Effector memory CD4-positive, alpha-beta T cell (primary cell): ENCODE results near the gene SBNO2.

Source experiments
- DNase-seq, 3 donors: peaks; one replicate each; pipeline ENCODE4 v3.0.0-alpha.2; 2020
- H3K27ac ChIP-seq: 2 replicates; pipeline ENCODE4 v1.7.0; 2013; ENCODE audit warnings: mild to moderate bottlenecking, low read length, moderate library complexity; ENCODE audit not compliant: insufficient read depth, poor library complexity, severe bottlenecking
- H3K27me3 ChIP-seq: replicated peaks from 2 replicates; pipeline ENCODE4 v1.7.0; 2013; ENCODE audit warnings: mild to moderate bottlenecking, low read length; ENCODE audit not compliant: insufficient read depth, control insufficient read depth, poor library complexity, severe bottlenecking
- H3K36me3 ChIP-seq: 2 replicates; pipeline ENCODE4 v1.7.0; 2013; ENCODE audit warnings: mild to moderate bottlenecking, low read length, moderate library complexity; ENCODE audit not compliant: control insufficient read depth, insufficient read depth
- H3K4me1 ChIP-seq: 2 replicates; pipeline ENCODE4 v1.7.0; 2013; ENCODE audit warnings: low read length, mild to moderate bottlenecking; ENCODE audit not compliant: control insufficient read depth, insufficient read depth, poor library complexity, severe bottlenecking
- H3K4me3 ChIP-seq: 2 replicates; pipeline ENCODE4 v1.7.0; 2013; ENCODE audit warnings: low read length, low read depth, mild to moderate bottlenecking; ENCODE audit not compliant: insufficient read depth, poor library complexity, severe bottlenecking
- H3K9me3 ChIP-seq: 2 replicates; pipeline ENCODE4 v1.7.0; 2013; ENCODE audit warnings: mild to moderate bottlenecking, low read length, moderate library complexity; ENCODE audit not compliant: control insufficient read depth

Gene SBNO2

DNA sequence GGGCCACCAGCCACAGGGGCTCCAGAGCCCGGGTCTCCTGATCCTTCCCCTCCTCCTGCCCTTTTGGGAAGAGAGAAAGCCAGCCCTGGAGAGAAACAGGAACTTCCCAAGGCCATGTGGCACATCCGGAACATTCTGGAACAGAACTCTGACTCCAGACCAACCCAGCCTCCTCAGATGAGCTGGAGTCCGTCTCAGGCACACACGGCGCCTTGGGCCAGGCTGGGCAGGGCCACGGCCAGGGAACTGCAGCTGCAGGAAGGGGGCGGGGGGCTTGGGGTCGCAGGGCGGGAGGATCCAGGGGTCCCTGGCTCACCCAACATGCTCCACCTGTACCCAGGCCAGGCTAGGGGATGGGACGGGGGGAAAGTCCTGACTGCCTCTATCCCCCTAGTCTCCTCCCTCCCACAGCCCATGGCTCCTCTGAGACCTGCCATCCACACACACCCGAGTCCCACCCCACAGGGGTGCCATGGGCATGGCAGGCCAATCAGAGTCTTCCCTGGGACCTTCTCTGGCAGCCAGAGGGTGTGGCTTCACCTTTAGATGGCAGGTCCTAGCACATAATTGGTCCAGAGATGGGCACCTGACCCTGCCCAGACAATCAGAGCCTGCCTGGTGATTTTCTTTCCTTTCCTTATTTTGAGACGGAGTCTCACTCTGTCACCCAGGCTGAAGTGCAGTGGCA is 22.9 kb downstream of the SBNO2 start:
- Histone ChIP-seq H3K4me1 (no peaks in the 10 kb centered on the region), H3K9me3 (no peaks in the 10 kb centered on the region), H3K4me3 (no peak overlapping the region), H3K27ac (no peak overlapping the region), H3K36me3 (peaks cover 41% of the 10 kb centered on the region), H3K27me3 (no peaks in the 10 kb centered on the region)
- no peak for DNase-seq

DNA sequence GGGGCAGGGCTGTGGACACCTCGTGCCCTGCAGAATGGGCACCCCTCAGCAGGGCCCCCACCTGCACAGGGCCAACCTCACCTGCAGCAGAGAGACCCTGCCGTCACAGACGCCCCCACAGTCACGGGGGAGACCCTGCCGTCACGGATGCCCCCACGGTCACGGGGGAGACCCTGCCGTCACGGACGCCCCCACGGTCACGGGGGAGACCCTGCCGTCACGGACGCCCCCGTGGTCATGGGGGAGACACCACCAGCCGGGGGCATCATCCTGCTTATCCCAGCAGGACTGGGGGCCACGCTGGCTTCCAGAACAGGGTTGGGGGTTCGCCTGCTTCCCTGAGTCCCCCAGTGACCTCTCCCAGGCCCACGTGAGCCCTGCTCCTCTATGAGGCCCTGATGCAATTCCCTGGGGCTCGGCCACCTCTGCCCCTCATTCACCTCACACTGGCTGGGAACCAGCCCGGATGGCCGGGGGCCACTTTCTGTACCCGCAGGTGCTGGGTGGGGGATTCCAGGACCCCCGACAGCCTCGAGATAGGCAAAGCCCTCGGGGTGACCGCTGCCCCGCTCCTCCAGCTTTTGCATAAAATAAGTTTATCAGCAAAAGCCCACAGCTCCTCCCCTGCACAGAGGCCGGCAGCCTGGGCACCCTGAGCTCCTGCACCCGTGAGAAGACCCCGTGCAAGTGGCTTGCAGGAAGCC is 23.6 kb downstream of the SBNO2 start:
- no peaks in the 10 kb centered on the region for H3K4me1 ChIP-seq

DNA sequence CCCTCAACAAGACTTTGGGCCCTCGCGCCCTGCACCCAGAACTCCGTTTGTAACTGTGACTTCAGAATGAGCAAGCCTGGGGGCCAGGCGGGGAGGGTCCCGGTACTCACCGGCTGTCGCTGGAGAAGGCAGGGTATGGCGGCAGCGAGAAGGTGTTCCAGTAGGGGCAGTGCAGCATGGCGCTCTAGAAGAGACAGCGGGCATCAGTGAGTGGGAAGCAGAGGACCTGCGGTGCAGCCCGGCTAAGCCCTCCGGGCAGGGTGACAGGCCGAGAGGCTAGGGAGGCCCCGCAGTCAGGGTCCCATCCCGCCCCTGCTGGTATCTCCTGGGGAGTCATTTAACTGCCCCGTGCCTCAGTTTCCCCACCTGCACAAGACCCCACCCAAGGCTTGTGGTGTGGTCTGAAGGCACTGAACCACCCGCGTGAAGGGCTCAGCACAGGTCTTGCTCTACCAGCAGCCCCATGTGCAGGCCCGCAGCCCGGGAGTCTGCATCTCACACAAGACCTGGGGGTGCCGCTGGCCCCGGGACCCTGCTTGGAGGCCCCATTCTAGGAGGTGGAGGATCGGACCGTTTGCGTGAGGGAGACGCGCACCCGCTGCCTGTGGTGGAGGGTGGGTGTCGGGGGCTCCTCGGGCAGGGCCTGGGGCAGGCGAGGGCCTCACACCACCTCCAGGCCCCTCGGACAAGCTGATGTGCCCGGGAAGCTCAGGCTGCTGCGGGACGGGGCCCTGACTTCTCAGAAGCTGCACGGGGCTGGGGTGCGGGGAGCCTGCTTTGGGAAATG is 24.6 kb downstream of the SBNO2 start:
- DNase-seq: no peak
- H3K9me3 ChIP-seq: no peaks in the 10 kb centered on the region
- no peaks in the 10 kb centered on the region for H3K4me1 ChIP-seq
- H3K27me3 ChIP-seq: no peaks in the 10 kb centered on the region
- H3K4me3 ChIP-seq: no peak overlapping the region
- H3K36me3 ChIP-seq: peaks cover 43% of the 10 kb centered on the region
- H3K27ac ChIP-seq: no peak overlapping the region

More for the DNA sequence above, 23.6 kb downstream of the SBNO2 start:
- Histone ChIP-seq H3K27me3 (no peaks in the 10 kb centered on the region), H3K9me3 (no peaks in the 10 kb centered on the region), H3K27ac (no peak overlapping the region), H3K36me3 (peaks cover 47% of the 10 kb centered on the region), H3K4me3 (no peak overlapping the region)
- no peak for DNase-seq

DNA sequence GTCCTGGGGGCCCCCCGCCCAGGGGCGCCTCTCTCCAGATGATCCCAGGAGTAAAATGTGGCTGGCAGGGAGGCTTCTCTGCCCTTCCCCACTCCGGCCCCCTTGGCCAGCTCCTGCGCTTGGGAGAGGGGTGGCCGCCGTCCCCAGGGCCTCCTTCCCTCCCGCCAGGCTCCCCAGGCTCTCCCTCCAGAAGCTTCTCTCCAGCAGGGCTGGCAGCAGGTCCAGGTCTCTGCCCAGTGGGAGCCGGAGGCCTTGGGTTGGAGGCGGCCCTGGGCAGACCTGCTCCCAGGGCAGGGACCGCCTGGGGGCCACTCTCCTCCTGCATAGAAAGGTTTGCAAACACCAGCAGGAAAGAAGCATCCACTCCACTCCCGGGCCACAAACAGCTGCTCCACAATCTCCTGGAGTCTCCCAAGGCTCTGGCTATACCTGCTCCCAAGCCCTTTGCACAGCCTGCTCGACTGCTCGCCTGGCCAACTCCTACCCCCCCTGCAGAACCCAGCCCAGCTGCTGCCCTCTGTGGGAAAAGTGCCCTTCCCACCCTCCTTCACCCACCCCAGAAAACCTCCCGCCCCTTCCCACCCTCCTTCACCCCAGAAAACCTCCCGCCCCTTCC is 26.0 kb downstream of the SBNO2 start:
- Histone ChIP-seq H3K27ac (no peak overlapping the region), H3K4me3 (no peak overlapping the region), H3K27me3 (no peaks in the 10 kb centered on the region), H3K9me3 (no peaks in the 10 kb centered on the region), H3K4me1 (no peaks in the 10 kb centered on the region), H3K36me3 (peaks cover 45% of the 10 kb centered on the region)
- DNase-seq: no peak

DNA sequence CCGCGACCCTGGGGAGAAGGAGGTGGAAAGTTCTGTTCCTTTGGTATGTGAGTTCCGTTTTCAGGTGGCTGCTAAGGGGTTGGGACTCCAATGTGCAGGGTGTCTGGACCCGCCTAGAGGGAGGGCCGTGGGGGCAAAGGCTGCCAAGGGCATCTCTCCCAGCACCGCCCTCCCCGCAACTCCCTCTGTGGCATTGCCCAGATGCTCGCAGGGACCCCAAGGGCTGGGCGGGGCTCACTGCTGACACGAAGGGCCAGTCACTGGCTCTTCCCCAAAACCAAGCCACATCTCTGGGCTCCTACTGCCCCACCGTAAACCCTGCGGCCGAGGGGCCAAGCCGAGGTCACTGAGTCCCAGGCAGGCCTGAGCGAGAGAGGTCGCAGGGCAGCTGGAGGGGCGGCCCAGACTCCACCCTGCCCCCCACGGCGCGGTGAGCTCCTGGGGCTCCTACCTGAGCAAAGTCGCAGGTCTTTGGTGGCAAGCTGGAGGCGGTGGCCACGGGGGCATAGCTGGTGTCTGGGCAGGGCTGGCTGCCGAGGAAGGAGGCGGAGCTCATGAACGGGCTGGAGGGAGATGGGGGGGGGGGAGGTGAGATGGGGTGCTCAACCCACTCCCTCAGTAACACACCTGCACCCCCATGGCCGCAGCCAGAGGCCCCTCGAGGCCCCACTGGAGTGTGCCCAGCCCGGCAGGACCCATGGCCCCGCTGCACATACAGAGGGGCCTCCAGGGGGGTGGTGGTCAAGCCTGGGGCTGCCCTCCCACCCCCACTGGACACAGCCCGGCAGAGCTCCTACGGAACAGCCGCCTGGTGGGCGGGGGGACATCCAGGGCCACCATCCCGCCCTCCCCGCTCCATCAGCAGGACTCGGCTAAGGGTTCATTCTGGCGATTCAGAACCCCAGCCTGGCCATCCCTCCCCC is 26.9 kb downstream of the SBNO2 start:
- Histone ChIP-seq H3K4me1 (no peaks in the 10 kb centered on the region), H3K27me3 (no peaks in the 10 kb centered on the region), H3K27ac (no peak overlapping the region), H3K4me3 (no peak overlapping the region), H3K9me3 (no peaks in the 10 kb centered on the region), H3K36me3 (peaks cover 39% of the 10 kb centered on the region)
- DNase-seq: no peak

DNA sequence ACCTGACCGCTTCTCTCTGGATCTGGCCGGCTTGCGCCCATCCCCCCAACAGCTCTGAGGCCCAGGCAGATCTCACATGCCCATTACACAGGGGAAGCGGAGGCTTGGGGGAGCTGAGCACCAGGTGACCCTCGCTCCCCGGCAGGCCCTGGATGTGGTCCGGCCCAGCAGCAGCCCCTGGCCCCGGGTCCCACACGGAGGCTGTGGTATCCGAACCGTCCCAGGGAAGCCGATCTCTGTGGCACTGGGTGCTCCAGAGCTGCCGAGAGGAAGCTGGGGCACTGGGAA is 27.7 kb downstream of the SBNO2 start:
- H3K4me3 ChIP-seq: no peak overlapping the region
- peaks cover 31% of the 10 kb centered on the region for H3K36me3 ChIP-seq
- no peak for DNase-seq
- H3K4me1 ChIP-seq: no peaks in the 10 kb centered on the region
- H3K9me3 ChIP-seq: no peaks in the 10 kb centered on the region
- no peaks in the 10 kb centered on the region for H3K27me3 ChIP-seq
- no peak overlapping the region for H3K27ac ChIP-seq

DNA sequence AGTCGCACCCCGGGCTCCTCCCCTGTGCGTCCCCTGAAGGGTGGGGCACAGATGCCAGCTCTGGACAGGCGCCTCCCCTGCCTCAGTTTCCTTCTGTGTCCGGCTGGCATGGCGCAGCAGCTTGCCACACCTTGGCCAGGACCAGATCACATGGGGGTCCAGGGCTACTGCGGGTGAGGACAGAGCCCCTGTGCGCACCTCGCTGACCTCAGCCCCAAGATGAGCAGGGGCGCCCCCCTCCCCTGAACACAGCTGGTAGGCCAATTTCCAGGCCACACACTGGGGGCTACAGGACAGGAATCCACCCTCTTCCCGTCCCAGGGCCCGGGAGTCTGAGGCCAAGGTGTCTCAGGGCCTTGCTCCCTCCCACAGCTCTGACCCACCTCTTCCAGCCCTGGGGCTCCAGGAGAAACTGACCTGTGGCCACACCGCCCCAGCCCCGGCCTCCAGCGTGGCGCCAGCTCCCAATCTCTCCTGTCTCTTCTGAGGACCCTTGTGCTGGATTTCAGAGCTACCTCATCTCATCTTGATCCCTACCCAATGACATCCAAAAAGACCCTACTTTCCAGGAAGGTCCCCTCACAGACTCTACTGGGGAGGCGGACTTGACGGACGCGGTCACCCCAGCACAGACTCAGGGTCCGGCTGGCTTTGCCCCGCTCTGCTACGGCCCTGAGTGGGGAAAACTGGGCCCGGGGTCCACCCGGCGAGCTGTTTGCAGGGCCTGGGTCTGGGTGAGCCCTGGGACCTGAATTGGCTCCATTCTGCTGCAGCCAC is 28.2 kb downstream of the SBNO2 start:
- no peaks in the 10 kb centered on the region for H3K9me3 ChIP-seq
- peaks cover 30% of the 10 kb centered on the region for H3K36me3 ChIP-seq
- DNase-seq: no peak
- H3K4me3 ChIP-seq: no peak overlapping the region
- no peaks in the 10 kb centered on the region for H3K4me1 ChIP-seq
- no peak overlapping the region for H3K27ac ChIP-seq
- no peaks in the 10 kb centered on the region for H3K27me3 ChIP-seq

DNA sequence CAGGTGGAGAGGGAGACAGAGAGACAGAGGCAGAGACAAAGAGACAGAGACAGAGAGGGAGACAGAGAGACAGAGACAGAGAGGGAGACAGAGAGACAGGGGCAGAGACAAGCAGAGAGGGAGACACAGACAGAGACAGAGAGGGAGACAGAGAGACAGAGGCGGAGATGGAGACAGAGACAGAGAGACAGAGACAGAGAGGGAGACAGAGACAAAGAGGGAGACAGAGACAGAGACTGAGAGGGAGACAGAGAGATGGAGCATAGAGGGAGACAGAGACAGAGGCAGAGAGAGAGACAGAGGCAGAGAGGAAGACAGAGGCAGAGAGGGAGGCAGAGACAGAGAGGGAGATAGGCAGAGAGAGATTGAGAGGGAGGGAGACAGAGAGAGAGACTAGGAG is 29.3 kb downstream of the SBNO2 start:
- no peak overlapping the region for H3K27ac ChIP-seq
- H3K9me3 ChIP-seq: no peaks in the 10 kb centered on the region
- no peak for DNase-seq
- no peaks in the 10 kb centered on the region for H3K4me1 ChIP-seq
- no peaks in the 10 kb centered on the region for H3K27me3 ChIP-seq
- H3K36me3 ChIP-seq: peaks cover 30% of the 10 kb centered on the region
- no peak overlapping the region for H3K4me3 ChIP-seq
